Transverse colon (tissue), 3 donors: ENCODE data around the gene NOX3.

ENCODE experiments used
- POLR2A ChIP-seq: fragments of 450-650 bp; IDR thresholded peaks from one replicate; pipeline ENCODE4 v1.6.1; 2016; ENCODE audit warnings: antibody characterized with exemption, mild to moderate bottlenecking, moderate library complexity
- TF ChIP-seq, protein P1 (sequence below), 5 experiments: fragments of 200-600 bp in 3 of 5; fragments of 450-650 bp in 2 of 5; sonication (generic) in 3 of 5; IDR thresholded peaks; 1 replicate in 2 of 5; 2 replicates in 3 of 5; pipeline ENCODE4 v1.5.1; 2016 to 2017; ENCODE audit warnings: antibody characterized with exemption in 5 of 5, inconsistent platforms in 3 of 5, mild to moderate bottlenecking in 2 of 5, moderate library complexity in 1 of 5

DNA sequence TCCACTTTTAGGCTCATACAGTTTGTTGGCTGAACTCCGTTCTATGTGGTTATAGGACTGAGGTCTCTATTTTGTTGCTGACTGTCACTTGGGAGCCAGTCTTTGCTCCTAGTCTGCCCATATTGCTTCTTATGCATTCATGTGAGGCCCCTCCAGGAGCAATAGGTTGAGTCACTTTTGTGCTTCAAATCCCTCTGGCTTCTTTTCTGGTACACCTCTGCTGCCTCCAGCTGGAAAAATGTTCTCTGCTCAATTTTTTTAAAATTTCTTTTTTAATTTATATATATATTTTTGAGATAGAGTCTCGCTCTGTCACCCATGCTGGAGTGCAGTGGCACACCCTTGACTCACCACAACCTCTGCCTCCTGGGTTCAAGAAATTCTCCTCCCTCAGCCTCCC lies 42.7 kb upstream of the NOX3 start:
- no peak for TF ChIP-seq POLR2A
- TF ChIP-seq, protein P1, sequence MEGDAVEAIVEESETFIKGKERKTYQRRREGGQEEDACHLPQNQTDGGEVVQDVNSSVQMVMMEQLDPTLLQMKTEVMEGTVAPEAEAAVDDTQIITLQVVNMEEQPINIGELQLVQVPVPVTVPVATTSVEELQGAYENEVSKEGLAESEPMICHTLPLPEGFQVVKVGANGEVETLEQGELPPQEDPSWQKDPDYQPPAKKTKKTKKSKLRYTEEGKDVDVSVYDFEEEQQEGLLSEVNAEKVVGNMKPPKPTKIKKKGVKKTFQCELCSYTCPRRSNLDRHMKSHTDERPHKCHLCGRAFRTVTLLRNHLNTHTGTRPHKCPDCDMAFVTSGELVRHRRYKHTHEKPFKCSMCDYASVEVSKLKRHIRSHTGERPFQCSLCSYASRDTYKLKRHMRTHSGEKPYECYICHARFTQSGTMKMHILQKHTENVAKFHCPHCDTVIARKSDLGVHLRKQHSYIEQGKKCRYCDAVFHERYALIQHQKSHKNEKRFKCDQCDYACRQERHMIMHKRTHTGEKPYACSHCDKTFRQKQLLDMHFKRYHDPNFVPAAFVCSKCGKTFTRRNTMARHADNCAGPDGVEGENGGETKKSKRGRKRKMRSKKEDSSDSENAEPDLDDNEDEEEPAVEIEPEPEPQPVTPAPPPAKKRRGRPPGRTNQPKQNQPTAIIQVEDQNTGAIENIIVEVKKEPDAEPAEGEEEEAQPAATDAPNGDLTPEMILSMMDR (IDR thresholded peaks at IDR 0.05) = no peak
